Measurements from ENCODE around the gene MLLT11.

DNA sequence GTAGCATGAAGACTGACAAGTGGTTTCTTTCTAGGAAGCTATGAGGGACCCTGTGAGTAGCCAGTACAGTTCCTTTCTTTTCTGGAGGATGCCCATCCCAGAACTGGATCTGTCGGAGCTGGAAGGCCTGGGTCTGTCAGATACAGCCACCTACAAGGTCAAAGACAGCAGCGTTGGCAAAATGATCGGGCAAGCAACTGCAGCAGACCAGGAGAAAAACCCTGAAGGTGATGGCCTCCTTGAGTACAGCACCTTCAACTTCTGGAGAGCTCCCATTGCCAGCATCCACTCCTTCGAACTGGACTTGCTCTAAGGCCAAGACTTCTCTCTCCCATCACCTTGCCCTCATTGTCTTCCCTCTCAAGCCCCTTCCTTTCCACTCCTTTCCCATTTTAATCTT, 7.0 kb downstream of the MLLT11 start:
- TF ChIP-seq, protein P1, sequence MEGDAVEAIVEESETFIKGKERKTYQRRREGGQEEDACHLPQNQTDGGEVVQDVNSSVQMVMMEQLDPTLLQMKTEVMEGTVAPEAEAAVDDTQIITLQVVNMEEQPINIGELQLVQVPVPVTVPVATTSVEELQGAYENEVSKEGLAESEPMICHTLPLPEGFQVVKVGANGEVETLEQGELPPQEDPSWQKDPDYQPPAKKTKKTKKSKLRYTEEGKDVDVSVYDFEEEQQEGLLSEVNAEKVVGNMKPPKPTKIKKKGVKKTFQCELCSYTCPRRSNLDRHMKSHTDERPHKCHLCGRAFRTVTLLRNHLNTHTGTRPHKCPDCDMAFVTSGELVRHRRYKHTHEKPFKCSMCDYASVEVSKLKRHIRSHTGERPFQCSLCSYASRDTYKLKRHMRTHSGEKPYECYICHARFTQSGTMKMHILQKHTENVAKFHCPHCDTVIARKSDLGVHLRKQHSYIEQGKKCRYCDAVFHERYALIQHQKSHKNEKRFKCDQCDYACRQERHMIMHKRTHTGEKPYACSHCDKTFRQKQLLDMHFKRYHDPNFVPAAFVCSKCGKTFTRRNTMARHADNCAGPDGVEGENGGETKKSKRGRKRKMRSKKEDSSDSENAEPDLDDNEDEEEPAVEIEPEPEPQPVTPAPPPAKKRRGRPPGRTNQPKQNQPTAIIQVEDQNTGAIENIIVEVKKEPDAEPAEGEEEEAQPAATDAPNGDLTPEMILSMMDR (IDR thresholded peaks at IDR 0.05) = no peak
- TF ChIP-seq POLR2A (IDR thresholded peaks at IDR 0.05) = no peak

Data from thyroid gland (tissue), 4 donors.